Nephron (organoid): Measurements from ENCODE around the gene C10orf71.

Experiments used
- H3K27ac Mint-ChIP-seq, 3 experiments: 2 replicates each; pipeline ENCODE4 v1.8.0; 2020; ENCODE audit warnings: mixed read lengths in 3 of 3, mild to moderate bottlenecking in 2 of 3, moderate library complexity in 1 of 3
- H3K27me3 Mint-ChIP-seq: 2 replicates; pipeline ENCODE4 v1.8.0; 2021; ENCODE audit warnings: low read depth, mild to moderate bottlenecking, moderate library complexity, mixed read lengths
- H3K36me3 Mint-ChIP-seq: 2 replicates; pipeline ENCODE4 v1.8.0; 2020; ENCODE audit warnings: low read depth, mixed read lengths
- H3K4me1 Mint-ChIP-seq: 2 replicates; pipeline ENCODE4 v1.8.0; 2020; ENCODE audit warnings: mixed read lengths
- H3K4me3 Mint-ChIP-seq, 3 experiments: 2 replicates each; pipeline ENCODE4 v1.8.0; 2020; ENCODE audit warnings: mild to moderate bottlenecking in 3 of 3, mixed read lengths in 3 of 3, moderate library complexity in 2 of 3
- H3K9me3 Mint-ChIP-seq: 2 replicates; pipeline ENCODE4 v1.8.0; 2020; ENCODE audit warnings: mixed read lengths
- CTCF ChIP-seq, 3 experiments: fragments of 200-600 bp; sonication (generic); IDR thresholded peaks; one replicate each; pipeline ENCODE4 v1.5.0; 2021; ENCODE audit warnings: antibody characterized with exemption in 3 of 3; ENCODE audit not compliant: unreplicated experiment in 3 of 3

Gene C10orf71

GRCh38 chr10:49264177-49264677 is 34.7 kb upstream of the C10orf71 start:
- H3K27ac Mint-ChIP-seq, result no peak overlapping the region
- no peaks in the 10 kb centered on the region for H3K36me3 Mint-ChIP-seq
- peaks cover 33% of the 10 kb centered on the region for H3K9me3 Mint-ChIP-seq
- H3K4me3 Mint-ChIP-seq, result no peak overlapping the region
- peaks cover 6% of the 10 kb centered on the region for H3K27me3 Mint-ChIP-seq
- no peaks in the 10 kb centered on the region for H3K4me1 Mint-ChIP-seq
- TF ChIP-seq CTCF (IDR thresholded peaks at IDR 0.05; ENCODE audit: unreplicated experiment in 3 of 3), result no peak

- H3K27ac Mint-ChIP-seq, result no peak overlapping the region
- no peak overlapping the region for H3K4me3 Mint-ChIP-seq
- H3K36me3 Mint-ChIP-seq, result no peaks in the 10 kb centered on the region
- no peak for TF ChIP-seq CTCF (IDR thresholded peaks at IDR 0.05; ENCODE audit: unreplicated experiment in 3 of 3)
- H3K4me1 Mint-ChIP-seq, result peaks cover 3% of the 10 kb centered on the region
- H3K27me3 Mint-ChIP-seq, result peaks cover 6% of the 10 kb centered on the region
- H3K9me3 Mint-ChIP-seq, result peaks cover 36% of the 10 kb centered on the region
Observed at GRCh38 chr10:49265885-49266284, 33.1 kb upstream of the C10orf71 start.

GRCh38 chr10:49268185-49268584 is 30.8 kb upstream of the C10orf71 start:
- Mint-ChIP-seq H3K9me3 (peaks cover 33% of the 10 kb centered on the region), H3K27ac (no peak overlapping the region), H3K4me3 (no peak overlapping the region), H3K4me1 (peaks cover 18% of the 10 kb centered on the region), H3K27me3 (peaks cover 13% of the 10 kb centered on the region), H3K36me3 (no peaks in the 10 kb centered on the region)
- TF ChIP-seq CTCF (IDR thresholded peaks at IDR 0.05; ENCODE audit: unreplicated experiment in 3 of 3), result no peak

- Mint-ChIP-seq H3K27ac (no peak overlapping the region), H3K4me1 (peaks cover 18% of the 10 kb centered on the region), H3K9me3 (peaks cover 28% of the 10 kb centered on the region), H3K4me3 (no peak overlapping the region), H3K27me3 (peaks cover 10% of the 10 kb centered on the region), H3K36me3 (no peaks in the 10 kb centered on the region)
- TF ChIP-seq CTCF (IDR thresholded peaks at IDR 0.05; ENCODE audit: unreplicated experiment in 3 of 3), result no peak
Observed at GRCh38 chr10:49269523-49269922, 29.4 kb upstream of the C10orf71 start.

GRCh38 chr10:49270565-49270964 is 28.4 kb upstream of the C10orf71 start:
- H3K9me3 Mint-ChIP-seq, result peaks cover 20% of the 10 kb centered on the region

More at GRCh38 chr10:49270565-49270964, 28.4 kb upstream of the C10orf71 start:
- Mint-ChIP-seq H3K27me3 (peaks cover 7% of the 10 kb centered on the region), H3K27ac (no peak overlapping the region), H3K36me3 (no peaks in the 10 kb centered on the region), H3K4me1 (peaks cover 18% of the 10 kb centered on the region), H3K4me3 (no peak overlapping the region)
- TF ChIP-seq CTCF (IDR thresholded peaks at IDR 0.05; ENCODE audit: unreplicated experiment in 3 of 3), result no peak
